SU-DHL-6 (cell line): ENCODE measurements around the gene KLHL15.
"Not testable (repeated sequence)": the region's sequence is repeated elsewhere in the genome, so short reads cannot be mapped to it uniquely, and the experiment has no call there.

Experiments used
- H2AFZ ChIP-seq: fragments of 200-600 bp; sonication (generic); 2 replicates; pipeline ENCODE4 v1.6.1; 2014; ENCODE audit warnings: low read depth, mild to moderate bottlenecking, moderate library complexity, mixed read lengths, antibody characterized with exemption, low read length; ENCODE audit not compliant: severe bottlenecking
- H3F3A ChIP-seq: fragments of 200-600 bp; shearing (Covaris generic); 2 replicates; pipeline ENCODE4 v1.6.0; 2016; ENCODE audit warnings: antibody characterized with exemption, mild to moderate bottlenecking; ENCODE audit not compliant: insufficient read depth
- H3K27ac ChIP-seq: fragments of 200-600 bp; sonication (generic); 2 replicates; pipeline ENCODE4 v1.5.1; 2016; ENCODE audit warnings: low read depth, mild to moderate bottlenecking, low read length, moderate library complexity, mixed read lengths
- H3K27me3 ChIP-seq: fragments of 200-600 bp; sonication (generic), shearing (Covaris generic); 2 replicates; pipeline ENCODE4 v1.6.0; 2014; ENCODE audit warnings: mild to moderate bottlenecking, low read length
- H3K36me3 ChIP-seq: fragments of 200-600 bp; sonication (generic); 2 replicates; pipeline ENCODE4 v1.6.1; 2014; ENCODE audit warnings: mild to moderate bottlenecking, low read length, mixed read lengths
- H3K4me2 ChIP-seq: fragments of 300-600, 200-600 bp; shearing (Covaris generic), sonication (generic); 2 replicates; pipeline ENCODE4 v1.6.0; 2014; ENCODE audit warnings: low read length, low read depth, mild to moderate bottlenecking; ENCODE audit not compliant: poor library complexity, severe bottlenecking
- H3K4me3 ChIP-seq: fragments of 200-600 bp; sonication (generic); 2 replicates; pipeline ENCODE4 v1.5.1; 2014; ENCODE audit warnings: antibody characterized with exemption, low read length, mild to moderate bottlenecking, mixed read lengths; ENCODE audit not compliant: insufficient read depth, poor library complexity, severe bottlenecking
- H3K79me2 ChIP-seq: fragments of 200-600 bp; sonication (generic); 2 replicates; pipeline ENCODE4 v1.6.1; 2014; ENCODE audit warnings: mild to moderate bottlenecking, low read length, moderate library complexity; ENCODE audit not compliant: insufficient read depth
- H3K9ac ChIP-seq: fragments of 200-600 bp; sonication (generic); 2 replicates; pipeline ENCODE4 v1.7.0; 2014; ENCODE audit warnings: mild to moderate bottlenecking, low read length
- H3K9me2 ChIP-seq: fragments of 200-600 bp; sonication (generic); replicated peaks from 2 replicates; pipeline ENCODE4 v1.6.1; 2014; ENCODE audit warnings: low read length; ENCODE audit not compliant: insufficient read depth
- H3K9me3 ChIP-seq: fragments of 200-600 bp; sonication (generic); 2 replicates; pipeline ENCODE4 v1.6.1; 2014; ENCODE audit warnings: low read length, mixed read lengths; ENCODE audit not compliant: insufficient read depth
- H4K20me1 ChIP-seq: fragments of 200-600 bp; sonication (generic); 2 replicates; pipeline ENCODE4 v1.6.1; 2014; ENCODE audit warnings: low read depth, mild to moderate bottlenecking, antibody characterized with exemption, low read length, moderate library complexity, mixed read lengths
- EZH2phosphoT487 ChIP-seq: fragments of 200-600 bp; sonication (generic), shearing (Covaris generic); conservative IDR thresholded peaks from 2 replicates; pipeline ENCODE4 v1.6.1; 2018; ENCODE audit warnings: mild to moderate bottlenecking, antibody characterized with exemption, low read length, moderate library complexity, mixed read lengths
- TF ChIP-seq, protein P1 (sequence below): fragments of 200-600 bp; sonication (generic); IDR thresholded peaks from one replicate; pipeline ENCODE4 v1.5.1; 2017; ENCODE audit warnings: antibody characterized with exemption, mild to moderate bottlenecking, low read length, moderate library complexity; ENCODE audit not compliant: insufficient read depth, poor library complexity, severe bottlenecking

The KLHL15 gene

DNA sequence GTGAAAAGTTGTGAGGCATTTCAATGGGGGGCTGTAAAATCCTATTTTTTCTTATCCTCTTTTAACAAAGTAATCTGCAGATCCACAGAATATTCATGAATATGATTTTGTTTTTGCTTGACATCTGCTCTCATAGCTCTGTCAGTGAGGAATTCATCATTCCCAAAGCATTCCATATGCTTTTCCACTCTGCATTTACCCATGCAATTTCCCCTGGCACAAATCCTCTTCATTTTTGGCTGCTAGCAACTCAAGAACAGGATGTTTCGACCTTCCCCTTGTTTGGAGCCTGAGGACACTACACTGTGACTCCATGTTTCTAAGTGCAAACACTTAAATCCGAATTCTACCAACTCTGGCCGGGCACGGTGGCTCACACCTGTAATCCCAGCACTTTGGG is 48.5 kb downstream of the KLHL15 start:
- no peaks in the 10 kb centered on the region for H3K27me3 ChIP-seq
- no peak for TF ChIP-seq EZH2phosphoT487
- TF ChIP-seq, protein P1, sequence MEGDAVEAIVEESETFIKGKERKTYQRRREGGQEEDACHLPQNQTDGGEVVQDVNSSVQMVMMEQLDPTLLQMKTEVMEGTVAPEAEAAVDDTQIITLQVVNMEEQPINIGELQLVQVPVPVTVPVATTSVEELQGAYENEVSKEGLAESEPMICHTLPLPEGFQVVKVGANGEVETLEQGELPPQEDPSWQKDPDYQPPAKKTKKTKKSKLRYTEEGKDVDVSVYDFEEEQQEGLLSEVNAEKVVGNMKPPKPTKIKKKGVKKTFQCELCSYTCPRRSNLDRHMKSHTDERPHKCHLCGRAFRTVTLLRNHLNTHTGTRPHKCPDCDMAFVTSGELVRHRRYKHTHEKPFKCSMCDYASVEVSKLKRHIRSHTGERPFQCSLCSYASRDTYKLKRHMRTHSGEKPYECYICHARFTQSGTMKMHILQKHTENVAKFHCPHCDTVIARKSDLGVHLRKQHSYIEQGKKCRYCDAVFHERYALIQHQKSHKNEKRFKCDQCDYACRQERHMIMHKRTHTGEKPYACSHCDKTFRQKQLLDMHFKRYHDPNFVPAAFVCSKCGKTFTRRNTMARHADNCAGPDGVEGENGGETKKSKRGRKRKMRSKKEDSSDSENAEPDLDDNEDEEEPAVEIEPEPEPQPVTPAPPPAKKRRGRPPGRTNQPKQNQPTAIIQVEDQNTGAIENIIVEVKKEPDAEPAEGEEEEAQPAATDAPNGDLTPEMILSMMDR: no peak
- H3K27ac ChIP-seq: no peak overlapping the region
- no peak overlapping the region for H2AFZ ChIP-seq
- H3K79me2 ChIP-seq: no peaks in the 10 kb centered on the region
- no peaks in the 10 kb centered on the region for H3K9me3 ChIP-seq
- H4K20me1 ChIP-seq: no peaks in the 10 kb centered on the region
- no peaks in the 10 kb centered on the region for H3F3A ChIP-seq
- H3K4me2 ChIP-seq: no peak overlapping the region
- H3K9me2 ChIP-seq: no peaks in the 10 kb centered on the region
- no peak overlapping the region for H3K9ac ChIP-seq
- no peak overlapping the region for H3K4me3 ChIP-seq
- H3K36me3 ChIP-seq: no peaks in the 10 kb centered on the region

DNA sequence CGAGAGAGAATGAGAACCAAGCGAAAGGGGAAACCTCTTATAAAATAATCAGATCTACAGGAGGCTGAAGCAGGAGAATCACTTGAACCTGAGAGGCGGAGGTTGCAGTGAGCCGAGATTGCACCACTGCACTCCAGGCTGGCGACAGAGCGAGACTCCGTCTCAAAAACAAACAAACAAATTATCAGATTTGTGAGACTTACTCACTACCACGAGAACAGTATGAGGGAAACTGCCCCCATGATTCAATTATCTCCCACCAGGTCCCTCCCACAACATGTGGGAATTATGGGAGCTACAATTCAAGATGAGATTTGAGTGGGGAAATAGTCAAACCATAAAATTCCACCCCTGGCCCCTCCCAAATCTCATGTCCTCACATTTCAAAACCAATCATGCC is 61.4 kb downstream of the KLHL15 start:
- H3K27ac ChIP-seq, H3K9me3 ChIP-seq, H3K27me3 ChIP-seq, H3K9ac ChIP-seq, H3K4me2 ChIP-seq, H2AFZ ChIP-seq, H3K9me2 ChIP-seq, H3K4me3 ChIP-seq, H3K36me3 ChIP-seq, H3K79me2 ChIP-seq, H4K20me1 ChIP-seq, H3F3A ChIP-seq: not testable (repeated sequence)

DNA sequence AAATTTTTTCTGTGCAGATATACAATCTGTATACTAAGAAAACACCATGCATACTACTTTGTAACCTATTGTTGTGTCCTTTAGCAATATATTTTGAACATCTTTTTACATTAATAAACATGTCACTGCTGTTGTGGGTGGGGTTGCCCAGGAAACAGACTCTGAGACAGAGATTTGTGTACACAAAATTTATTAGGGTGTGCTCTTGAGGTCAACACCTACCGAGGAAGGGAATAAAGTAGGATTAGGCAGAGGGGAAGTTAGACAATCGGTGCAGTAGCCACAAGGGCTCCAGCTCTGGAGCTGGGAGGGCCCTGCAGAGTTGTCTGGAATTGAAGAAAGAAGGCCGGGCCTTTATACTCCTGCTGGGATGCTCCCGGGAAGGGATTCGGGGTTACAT is 62.8 kb downstream of the KLHL15 start:
- TF ChIP-seq, protein P1: no peak
- TF ChIP-seq EZH2phosphoT487: no peak
- Histone ChIP-seq H3K9me3 (no peaks in the 10 kb centered on the region), H3K4me3 (no peak overlapping the region)

DNA sequence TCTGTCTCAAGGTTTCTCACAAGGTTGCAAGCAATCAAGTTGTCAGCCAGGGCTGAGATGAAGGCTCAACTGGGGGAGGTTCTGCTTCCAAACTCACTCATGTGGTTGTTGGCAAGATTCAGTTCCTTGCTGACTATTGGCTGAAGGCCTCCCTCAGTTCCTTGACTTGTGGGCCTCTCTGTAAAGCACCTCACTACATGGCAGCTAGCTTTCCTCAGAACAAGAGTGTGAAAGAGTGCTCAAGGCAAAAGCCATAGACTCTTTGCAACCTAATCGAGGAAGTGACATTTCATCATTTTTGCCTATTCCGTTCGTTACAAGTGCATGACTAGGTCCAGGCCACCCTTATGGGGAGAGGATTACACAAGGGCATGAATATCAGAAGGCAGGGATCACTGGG is 67.2 kb downstream of the KLHL15 start:
- no peak overlapping the region for H3K4me3 ChIP-seq
- no peaks in the 10 kb centered on the region for H3F3A ChIP-seq
- no peaks in the 10 kb centered on the region for H3K79me2 ChIP-seq
- TF ChIP-seq EZH2phosphoT487: no peak
- TF ChIP-seq, protein P1: no peak
- H3K9me2 ChIP-seq: no peaks in the 10 kb centered on the region
- no peaks in the 10 kb centered on the region for H3K36me3 ChIP-seq
- H4K20me1 ChIP-seq: no peaks in the 10 kb centered on the region
- H2AFZ ChIP-seq: no peak overlapping the region
- H3K27me3 ChIP-seq: no peaks in the 10 kb centered on the region
- no peak overlapping the region for H3K27ac ChIP-seq
- no peak overlapping the region for H3K4me2 ChIP-seq
- H3K9me3 ChIP-seq: no peaks in the 10 kb centered on the region
- H3K9ac ChIP-seq: no peak overlapping the region

More for the DNA sequence above, 62.8 kb downstream of the KLHL15 start:
- no peaks in the 10 kb centered on the region for H3F3A ChIP-seq
- H3K9ac ChIP-seq: no peak overlapping the region
- no peak overlapping the region for H2AFZ ChIP-seq
- no peaks in the 10 kb centered on the region for H3K27me3 ChIP-seq
- H3K27ac ChIP-seq: no peak overlapping the region
- H3K79me2 ChIP-seq: no peaks in the 10 kb centered on the region
- H3K4me2 ChIP-seq: no peak overlapping the region
- no peaks in the 10 kb centered on the region for H3K36me3 ChIP-seq
- no peaks in the 10 kb centered on the region for H3K9me2 ChIP-seq
- H4K20me1 ChIP-seq: no peaks in the 10 kb centered on the region
